Measurements from ENCODE around the gene IFT57. TPM values are rescaled to one million over a fixed set of nuclear protein-coding genes. Genes with fewer than 3 reads are reported as not detected.
A peak's percentile ranks its signal among the peaks of the same experiment; 100 is the strongest.

IFT57 gene
- total RNA-seq, 1 donor from 2014 or later = 90.5 TPM

GRCh38 chr3:108221393-108221792, 831 bp downstream of the IFT57 start:
- Histone ChIP-seq H3K4me2 (peak overlapping the region; percentile 83), H3K79me2 (ENCODE audit: low read depth) (peaks cover 30% of the 10 kb centered on the region), H3K27me3 (no peaks in the 10 kb centered on the region), H3K4me1 (peaks cover 44% of the 10 kb centered on the region), H3F3A (ENCODE audit: low read depth) (peaks cover 38% of the 10 kb centered on the region), H3K9me3 (ENCODE audit: low read depth) (no peaks in the 10 kb centered on the region), H3K36me3 (peaks cover 5% of the 10 kb centered on the region), H3K4me3 (peak overlapping the region; percentile 71), H2AFZ (replicated peaks) (no peak overlapping the region), H4K20me1 (ENCODE audit: low read depth) (no peaks in the 10 kb centered on the region), H3K27ac (no peak overlapping the region), H3K9ac (peak overlapping the region; percentile 65)
- peak; percentile 12 for DNase-seq (ENCODE audit: low spot score)
- Mint-ChIP-seq H3K27me3 (ENCODE audit: insufficient read depth, low read depth) (no peaks in the 10 kb centered on the region), H3K27ac (peak overlapping the region; percentile 99), H3K4me1 (peaks cover 51% of the 10 kb centered on the region), H3K9me3 (no peaks in the 10 kb centered on the region), H3K4me3 (peak overlapping the region; percentile 99), H3K36me3 (peaks cover 8% of the 10 kb centered on the region)
- TF ChIP-seq CTCF (IDR thresholded peaks at IDR 0.05) = no peak
- TF ChIP-seq EZH2phosphoT487 (IDR thresholded peaks at IDR 0.05) = no peak
- TF ChIP-seq EZH2 (IDR thresholded peaks at IDR 0.05) = no peak

- DNase-seq (ENCODE audit: low spot score) = no peak
- Histone ChIP-seq H3K9ac (no peak overlapping the region), H3K4me2 (peak overlapping the region; percentile 83), H3K9me3 (ENCODE audit: low read depth) (no peaks in the 10 kb centered on the region), H3F3A (ENCODE audit: low read depth) (peaks cover 21% of the 10 kb centered on the region), H2AFZ (replicated peaks) (no peak overlapping the region), H3K27ac (no peak overlapping the region), H3K36me3 (peaks cover 6% of the 10 kb centered on the region), H3K27me3 (no peaks in the 10 kb centered on the region), H3K4me1 (peaks cover 25% of the 10 kb centered on the region), H4K20me1 (ENCODE audit: low read depth) (no peaks in the 10 kb centered on the region), H3K4me3 (no peak overlapping the region), H3K79me2 (ENCODE audit: low read depth) (peaks cover 33% of the 10 kb centered on the region)
- no peak for TF ChIP-seq CTCF (IDR thresholded peaks at IDR 0.05)
- no peak for TF ChIP-seq EZH2 (IDR thresholded peaks at IDR 0.05)
- no peak for TF ChIP-seq EZH2phosphoT487 (IDR thresholded peaks at IDR 0.05)
- peaks cover 40% of the 10 kb centered on the region for H3K4me1 Mint-ChIP-seq
- H3K36me3 Mint-ChIP-seq = peaks cover 19% of the 10 kb centered on the region
- no peaks in the 10 kb centered on the region for H3K9me3 Mint-ChIP-seq
- no peak overlapping the region for H3K27ac Mint-ChIP-seq
- peak overlapping the region; percentile 99 for H3K4me3 Mint-ChIP-seq
- H3K27me3 Mint-ChIP-seq (ENCODE audit: insufficient read depth, low read depth) = no peaks in the 10 kb centered on the region
Observed at GRCh38 chr3:108219336-108219735, 2.9 kb downstream of the IFT57 start.

GRCh38 chr3:108218811-108219210, 3.4 kb downstream of the IFT57 start:
- Mint-ChIP-seq H3K9me3 (no peaks in the 10 kb centered on the region), H3K4me1 (peaks cover 35% of the 10 kb centered on the region), H3K27me3 (ENCODE audit: insufficient read depth, low read depth) (no peaks in the 10 kb centered on the region), H3K4me3 (no peak overlapping the region), H3K36me3 (peaks cover 21% of the 10 kb centered on the region), H3K27ac (no peak overlapping the region)
- H3K79me2 ChIP-seq (ENCODE audit: low read depth) = peaks cover 33% of the 10 kb centered on the region
- DNase-seq (ENCODE audit: low spot score) = no peak
- H3K27ac ChIP-seq = no peak overlapping the region
- H3K4me2 ChIP-seq = no peak overlapping the region
- H3K27me3 ChIP-seq = no peaks in the 10 kb centered on the region
- H4K20me1 ChIP-seq (ENCODE audit: low read depth) = no peaks in the 10 kb centered on the region
- peaks cover 12% of the 10 kb centered on the region for H3K36me3 ChIP-seq
- no peaks in the 10 kb centered on the region for H3K9me3 ChIP-seq (ENCODE audit: low read depth)
- H2AFZ ChIP-seq (replicated peaks) = no peak overlapping the region
- H3K4me3 ChIP-seq = no peak overlapping the region
- TF ChIP-seq CTCF (IDR thresholded peaks at IDR 0.05) (no peak), EZH2 (IDR thresholded peaks at IDR 0.05) (no peak), EZH2phosphoT487 (IDR thresholded peaks at IDR 0.05) (no peak)
- H3K9ac ChIP-seq = no peak overlapping the region
- H3F3A ChIP-seq (ENCODE audit: low read depth) = peaks cover 18% of the 10 kb centered on the region
- H3K4me1 ChIP-seq = peaks cover 20% of the 10 kb centered on the region
